Measurements from ENCODE around the gene ESR1. TPM values are rescaled to one million over a fixed set of nuclear protein-coding genes. Genes with fewer than 3 reads are reported as not detected.

ESR1 gene
- total and polyA plus RNA-seq, 9 of the 15 experiments (the other 6 are each of a cell fraction or from before 2014, with no cell fraction given): 0.03 to 0.27 (median 0.08) TPM; not detected in 1

DNA sequence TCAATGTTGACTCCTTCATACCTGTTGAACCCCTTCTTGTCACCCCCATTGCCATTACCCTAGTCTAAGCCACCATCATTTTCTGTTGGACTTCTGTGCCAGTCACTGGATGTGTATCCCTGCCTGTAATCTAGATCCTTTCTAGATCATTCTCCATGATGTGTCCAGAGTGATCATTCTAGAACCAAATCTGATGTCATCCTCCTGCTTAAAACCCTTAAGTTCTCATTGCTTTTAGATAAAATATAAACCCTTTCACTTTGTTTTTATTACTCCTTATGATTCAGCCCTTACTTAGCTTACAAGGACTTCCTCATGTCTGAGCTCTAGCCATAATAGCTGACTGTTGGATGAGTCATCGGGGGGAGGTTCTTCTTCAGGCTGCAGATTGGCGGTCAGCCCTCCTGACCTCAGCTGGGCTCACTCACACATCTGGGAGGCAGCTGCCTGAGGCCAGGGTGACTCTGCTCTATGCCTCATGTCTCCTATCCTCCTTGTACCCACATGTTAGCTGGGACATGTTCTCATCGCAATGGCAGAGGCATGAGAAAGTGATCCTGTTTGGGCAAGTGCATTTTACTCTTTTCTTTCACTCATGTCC, 287.6 kb downstream of the ESR1 start:
- Histone ChIP-seq H3K4me3 (no peak overlapping the region), H3K9ac (ENCODE audit: insufficient read depth in 1 of 2, low read depth in 2 of 2, low read length in 2 of 2) (no peak overlapping the region), H4K20me1 (replicated peaks; ENCODE audit: control insufficient read depth, insufficient read depth, low read length) (no peaks in the 10 kb centered on the region), H3K27ac (ENCODE audit: extremely low read depth, low read depth, low read length) (no peak overlapping the region), H3K4me1 (replicated peaks in 1 of 2; ENCODE audit: control insufficient read depth in 2 of 2, insufficient read depth in 2 of 2, low read length in 2 of 2) (peaks cover 0 to 2% of the 10 kb centered on the region in 2 experiments; a peak in 1 of 5 replicates), H3K36me3 (ENCODE audit: control insufficient read depth, insufficient read depth, low read length) (no peaks in the 10 kb centered on the region), H3K4me2 (ENCODE audit: insufficient read depth, low read length) (no peak overlapping the region), H2AFZ (ENCODE audit: low read depth, low read length) (no peak overlapping the region; the same call in 1 of the 2 replicates), H3K9me3 (replicated peaks; ENCODE audit: control insufficient read depth, insufficient read depth, low read depth, low read length) (no peaks in the 10 kb centered on the region), H3K9me1 (ENCODE audit: control insufficient read depth, insufficient read depth, low read length) (no peaks in the 10 kb centered on the region), H3K79me2 (ENCODE audit: control insufficient read depth, insufficient read depth, low read length) (no peaks in the 10 kb centered on the region), H3K27me3 (ENCODE audit: control insufficient read depth in 2 of 2, insufficient read depth in 2 of 2, low read length in 2 of 2) (0 out of 5 replicates have a peak, but pooled peaks cover 0 to 5% of the 10 kb centered on the region in 2 experiments)
- ATAC-seq (peak; percentile 90), FAIRE-seq (peak; percentile 82), DNase-seq (ENCODE audit: extremely low read depth in 1 of 4, low spot score in 3 of 4) (peak; percentile 39 to 63 (median 45))
- ChIA-PET CTCF (ENCODE audit: low intra/inter-chr PET ratio) (no interaction called here), POLR2A (no interaction called here)
- in situ Hi-C loops (cut with MboI): no loop called here
- intact Hi-C loops (cut with micrococcal nuclease): no loop called here
- no TSS peak for BruUV-seq (replicated peaks)
- 0% methylated on average over 3 of the region's 3 CpGs for WGBS (ENCODE audit: insufficient coverage, low coverage, missing lambda C conversion rate)
- TF ChIP-seq JUNB (CRISPR knock-in tag; conservative IDR thresholded peaks at IDR 0.05) (peak; percentile 84), NFE2 (IDR thresholded peaks at IDR 0.05; ENCODE audit: low read depth) (peak; percentile 34), SPI1 (IDR thresholded peaks at IDR 0.05; ENCODE audit: borderline replicate concordance, low read depth, low read length) (peak; percentile 61; the same call in 1 of the 2 replicates), C11orf30 (IDR thresholded peaks at IDR 0.05; ENCODE audit: low read depth) (0 out of 2 replicates have a peak, but pooled peaks have one; percentile 18), ARID1B (IDR thresholded peaks at IDR 0.05) (peak; percentile 34), SMAD4 (CRISPR knock-in tag; conservative IDR thresholded peaks at IDR 0.05) (peak; percentile 74), GABPB1 (CRISPR knock-in tag; IDR thresholded peaks at IDR 0.05) (no peak), CBX3 (IDR thresholded peaks at IDR 0.05; ENCODE audit: borderline replicate concordance in 1 of 2, low read length in 2 of 2) (peak in 1 of 2 experiments; percentile 64; a peak in 1 of 3 replicates), DPF2 (IDR thresholded peaks at IDR 0.05) (0 out of 2 replicates have a peak, but pooled peaks have one; percentile 32), CHD4 (IDR thresholded peaks at IDR 0.05; ENCODE audit: insufficient read depth, insufficient replicate concordance, low read depth, low read length, poor library complexity, severe bottlenecking) (no peak), SMARCC2 (IDR thresholded peaks at IDR 0.05; ENCODE audit: low read depth) (no peak), HMBOX1 (IDR thresholded peaks at IDR 0.05) (no peak), ELF1 (tag; IDR thresholded peaks at IDR 0.05) (peak; percentile 35; the same call in 1 of the 2 replicates), ARNT (IDR thresholded peaks at IDR 0.05) (peak in 1 of 2 experiments; percentile 90; a peak in 2 of 4 replicates), SMARCE1 (IDR thresholded peaks at IDR 0.05) (0 out of 2 replicates have a peak, but pooled peaks have one; percentile 17)
- TF ChIP-seq, protein P1, sequence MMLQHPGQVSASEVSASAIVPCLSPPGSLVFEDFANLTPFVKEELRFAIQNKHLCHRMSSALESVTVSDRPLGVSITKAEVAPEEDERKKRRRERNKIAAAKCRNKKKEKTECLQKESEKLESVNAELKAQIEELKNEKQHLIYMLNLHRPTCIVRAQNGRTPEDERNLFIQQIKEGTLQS (IDR thresholded peaks at IDR 0.05): peak; percentile 94
- TF ChIP-seq, protein P1 (CRISPR knock-in tag; conservative IDR thresholded peaks at IDR 0.05): peak; percentile 60; the same call in 1 of the 2 replicates
- TF ChIP-seq, protein P2, sequence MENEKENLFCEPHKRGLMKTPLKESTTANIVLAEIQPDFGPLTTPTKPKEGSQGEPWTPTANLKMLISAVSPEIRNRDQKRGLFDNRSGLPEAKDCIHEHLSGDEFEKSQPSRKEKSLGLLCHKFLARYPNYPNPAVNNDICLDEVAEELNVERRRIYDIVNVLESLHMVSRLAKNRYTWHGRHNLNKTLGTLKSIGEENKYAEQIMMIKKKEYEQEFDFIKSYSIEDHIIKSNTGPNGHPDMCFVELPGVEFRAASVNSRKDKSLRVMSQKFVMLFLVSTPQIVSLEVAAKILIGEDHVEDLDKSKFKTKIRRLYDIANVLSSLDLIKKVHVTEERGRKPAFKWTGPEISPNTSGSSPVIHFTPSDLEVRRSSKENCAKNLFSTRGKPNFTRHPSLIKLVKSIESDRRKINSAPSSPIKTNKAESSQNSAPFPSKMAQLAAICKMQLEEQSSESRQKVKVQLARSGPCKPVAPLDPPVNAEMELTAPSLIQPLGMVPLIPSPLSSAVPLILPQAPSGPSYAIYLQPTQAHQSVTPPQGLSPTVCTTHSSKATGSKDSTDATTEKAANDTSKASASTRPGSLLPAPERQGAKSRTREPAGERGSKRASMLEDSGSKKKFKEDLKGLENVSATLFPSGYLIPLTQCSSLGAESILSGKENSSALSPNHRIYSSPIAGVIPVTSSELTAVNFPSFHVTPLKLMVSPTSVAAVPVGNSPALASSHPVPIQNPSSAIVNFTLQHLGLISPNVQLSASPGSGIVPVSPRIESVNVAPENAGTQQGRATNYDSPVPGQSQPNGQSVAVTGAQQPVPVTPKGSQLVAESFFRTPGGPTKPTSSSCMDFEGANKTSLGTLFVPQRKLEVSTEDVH (IDR thresholded peaks at IDR 0.05; ENCODE audit: low read depth, partially characterized antibody): no peak
